Hypothalamus (tissue), 51 donors: ENCODE data around the gene SCGB3A1.

ENCODE experiments used
- DNase-seq, 51 donors: peaks; one replicate each; lab custom pipeline; 2025; lab: John Stamatoyannopoulos, UW

Gene SCGB3A1

GRCh38 chr5:180607861-180608571 is 16.7 kb upstream of the SCGB3A1 start:
- DNase-seq = no peak

GRCh38 chr5:180606215-180606785 is 15.0 kb upstream of the SCGB3A1 start:
- DNase-seq = no peak

- peak in 15 of 51 donors; percentile 4 to 56 (median 12) for DNase-seq
These were observed 14.4 kb upstream of the SCGB3A1 start for GRCh38 chr5:180605554-180606214.

- no peak for DNase-seq
These were observed 13.0 kb upstream of the SCGB3A1 start for GRCh38 chr5:180604271-180604670.

- no peak for DNase-seq
These were observed 11.8 kb upstream of the SCGB3A1 start for GRCh38 chr5:180603076-180603594.

GRCh38 chr5:180602481-180603075 is 11.3 kb upstream of the SCGB3A1 start:
- DNase-seq = no peak

- no peak for DNase-seq
These were observed 10.5 kb upstream of the SCGB3A1 start for GRCh38 chr5:180601591-180602480.

GRCh38 chr5:180600554-180601041 is 9.3 kb upstream of the SCGB3A1 start:
- no peak for DNase-seq

- no peak for DNase-seq
These were observed 8.8 kb upstream of the SCGB3A1 start for GRCh38 chr5:180599981-180600553.

- no peak for DNase-seq
These were observed 8.3 kb upstream of the SCGB3A1 start for GRCh38 chr5:180599590-180599914.

- DNase-seq = no peak
These were observed 7.7 kb upstream of the SCGB3A1 start for GRCh38 chr5:180598797-180599589.

GRCh38 chr5:180598316-180598701 is 7.0 kb upstream of the SCGB3A1 start:
- no peak for DNase-seq

GRCh38 chr5:180596668-180597231 is 5.5 kb upstream of the SCGB3A1 start:
- no peak for DNase-seq

GRCh38 chr5:180596115-180596667 is 4.9 kb upstream of the SCGB3A1 start:
- DNase-seq = no peak

GRCh38 chr5:180595381-180596114 is 4.2 kb upstream of the SCGB3A1 start:
- DNase-seq = no peak

GRCh38 chr5:180595046-180595379 is 3.7 kb upstream of the SCGB3A1 start:
- DNase-seq = no peak

GRCh38 chr5:180594311-180595045 is 3.2 kb upstream of the SCGB3A1 start:
- DNase-seq = no peak
